Raji (cell line): ENCODE data around the gene ZNF366.

Experiments used
- POLR2A ChIP-seq: IDR thresholded peaks from 2 replicates; pipeline ENCODE4 v1.6.1; 2011; ENCODE audit warnings: low read depth, low read length, control low read depth; ENCODE audit not compliant: insufficient read depth

The ZNF366 gene

DNA sequence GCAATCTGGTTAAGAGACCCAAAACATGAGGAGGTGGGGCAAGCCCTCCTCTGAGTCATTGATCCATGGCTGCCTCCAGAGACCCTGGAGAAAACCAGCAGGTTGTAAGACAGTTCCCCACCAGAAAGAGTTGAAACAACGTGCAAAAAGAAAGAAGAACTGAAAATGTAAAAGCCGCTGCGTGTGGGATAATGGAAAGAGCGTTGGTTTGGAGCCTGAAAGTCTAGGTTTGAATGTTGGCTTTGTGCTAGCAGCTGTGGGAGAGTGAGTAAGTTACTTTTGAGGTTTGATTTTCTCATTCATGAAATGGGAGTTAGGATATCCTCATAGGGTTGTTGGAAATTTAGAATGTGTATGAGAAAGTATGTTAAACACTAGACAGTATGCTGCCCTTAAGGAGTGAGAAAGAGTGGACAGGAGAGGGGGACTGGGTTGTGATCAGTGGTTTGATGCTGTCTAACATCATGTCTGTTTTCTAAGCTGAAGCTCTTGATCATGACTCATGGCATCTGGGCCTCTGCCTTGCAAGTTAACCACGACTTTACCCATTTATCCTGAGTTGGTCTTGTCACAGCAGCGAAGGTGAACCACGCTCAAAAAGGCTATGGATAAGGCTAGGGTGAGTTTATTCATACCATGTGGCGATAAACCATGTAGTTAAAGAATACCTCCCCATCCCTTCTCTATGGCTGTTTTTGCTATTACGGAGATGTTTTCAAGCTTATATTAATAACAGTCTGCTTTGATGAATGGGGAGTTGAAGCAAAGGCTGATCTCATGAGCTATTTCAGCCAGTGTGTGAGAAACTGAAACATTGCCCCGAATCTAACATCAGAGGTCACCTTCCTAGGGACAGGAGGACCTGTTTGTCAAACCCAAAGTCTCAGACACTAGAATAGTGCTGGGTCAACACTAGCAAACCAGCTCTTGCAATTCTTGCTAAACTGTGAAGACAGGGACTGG lies 41.3 kb downstream of the ZNF366 start:
- TF ChIP-seq POLR2A, result no peak

GRCh38 chr5:72465066-72465465 lies 42.1 kb downstream of the ZNF366 start:
- no peak for TF ChIP-seq POLR2A

- TF ChIP-seq POLR2A, result no peak
Observed at GRCh38 chr5:72464071-72464470, 43.1 kb downstream of the ZNF366 start.

DNA sequence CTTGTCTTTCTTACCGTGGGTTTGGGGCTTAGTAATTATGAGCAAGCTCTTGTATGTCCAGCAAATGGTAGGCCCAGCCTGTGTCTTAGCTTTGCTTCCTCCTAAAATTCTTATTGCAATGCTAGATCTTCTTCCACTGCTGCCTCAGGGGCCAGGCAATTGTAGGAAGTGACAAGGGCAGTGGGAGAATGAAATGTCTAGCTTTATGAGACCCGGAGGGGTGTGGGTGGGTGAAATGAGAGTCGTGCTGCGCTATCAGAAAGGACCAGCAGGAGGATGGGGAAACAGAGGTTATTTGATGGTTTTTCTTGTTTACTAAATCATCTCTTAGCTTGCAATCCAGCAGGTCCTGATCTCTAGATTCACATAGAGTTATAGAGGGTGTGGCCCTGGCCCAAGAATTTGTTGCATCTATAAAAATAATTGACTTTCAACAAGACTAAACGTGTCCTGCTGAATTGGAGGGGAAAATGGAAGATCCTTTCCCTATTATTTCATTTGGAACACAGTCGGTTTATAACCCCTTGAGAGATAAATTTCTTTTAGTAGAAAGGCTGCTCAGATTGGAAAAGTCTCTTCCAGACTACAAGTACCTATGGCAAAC lies 43.7 kb downstream of the ZNF366 start:
- no peak for TF ChIP-seq POLR2A

DNA sequence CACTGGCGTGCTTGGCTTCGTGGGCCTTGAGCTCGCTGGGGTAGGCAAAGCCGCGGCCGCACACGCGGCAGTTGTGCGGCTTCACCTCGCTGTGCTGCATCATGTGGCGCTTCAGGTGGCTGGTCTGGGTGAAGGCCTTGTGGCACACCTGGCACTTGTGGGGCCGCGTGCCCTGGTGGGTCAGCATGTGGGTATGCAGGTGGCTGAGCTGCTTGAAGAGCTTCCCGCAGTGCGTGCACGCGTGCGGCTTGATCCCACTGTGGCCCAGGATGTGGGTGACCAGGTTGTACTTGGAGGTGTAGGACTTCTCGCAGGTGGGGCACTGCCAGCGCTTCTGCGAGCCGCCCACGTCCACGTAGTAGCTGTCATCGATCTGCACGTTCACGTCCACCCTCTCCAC lies 46.8 kb downstream of the ZNF366 start:
- TF ChIP-seq POLR2A, result no peak

- no peak for TF ChIP-seq POLR2A
Observed at GRCh38 chr5:72459913-72460312, 47.3 kb downstream of the ZNF366 start.

DNA sequence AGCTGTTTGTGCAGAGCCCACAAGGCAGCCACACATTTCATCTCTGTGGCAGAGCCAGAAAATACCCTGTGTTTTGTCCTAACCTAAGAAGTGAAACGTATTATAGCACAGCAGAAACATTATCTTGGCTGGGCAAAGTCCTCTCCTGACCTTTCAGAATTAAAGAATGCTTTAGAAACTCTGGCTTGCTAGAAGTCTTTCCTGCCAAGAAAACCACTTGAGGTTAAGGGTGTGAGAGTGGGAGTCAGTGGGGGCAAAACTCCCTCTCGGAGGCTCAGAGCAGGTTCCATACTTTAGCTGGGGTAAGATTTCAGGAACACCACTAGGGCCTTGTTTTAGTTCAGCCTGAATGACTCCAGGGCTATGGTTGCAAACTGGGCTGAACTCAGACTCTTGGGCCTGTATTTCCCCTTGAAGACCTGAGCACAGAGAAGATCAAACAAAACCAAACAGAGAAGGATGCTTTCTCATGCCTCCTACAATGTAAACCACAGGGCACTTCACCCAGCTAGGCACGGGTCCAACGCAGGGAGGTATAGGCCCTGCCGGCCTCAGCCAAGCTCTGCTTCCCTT lies 48.0 kb downstream of the ZNF366 start:
- no peak for TF ChIP-seq POLR2A

DNA sequence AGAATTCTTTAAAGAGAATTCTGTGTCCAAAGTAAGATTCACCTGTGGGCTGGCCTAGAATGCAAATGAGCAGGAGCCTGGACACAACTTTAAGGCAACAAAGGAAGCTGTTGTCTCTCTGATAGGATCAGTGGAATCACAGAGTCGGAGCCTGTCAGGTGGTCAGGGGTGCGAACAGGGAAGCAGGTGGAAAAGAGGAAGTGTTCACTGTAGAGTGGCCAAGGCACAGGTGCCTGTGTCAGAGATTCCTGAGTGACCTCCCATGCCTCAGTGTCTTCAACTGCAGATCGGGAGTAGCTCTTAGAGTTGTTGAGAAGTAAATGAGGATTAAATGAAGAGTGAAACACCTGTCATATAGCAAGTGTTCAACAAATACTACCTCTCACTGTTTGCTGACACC lies 48.8 kb downstream of the ZNF366 start:
- TF ChIP-seq POLR2A, result no peak

DNA sequence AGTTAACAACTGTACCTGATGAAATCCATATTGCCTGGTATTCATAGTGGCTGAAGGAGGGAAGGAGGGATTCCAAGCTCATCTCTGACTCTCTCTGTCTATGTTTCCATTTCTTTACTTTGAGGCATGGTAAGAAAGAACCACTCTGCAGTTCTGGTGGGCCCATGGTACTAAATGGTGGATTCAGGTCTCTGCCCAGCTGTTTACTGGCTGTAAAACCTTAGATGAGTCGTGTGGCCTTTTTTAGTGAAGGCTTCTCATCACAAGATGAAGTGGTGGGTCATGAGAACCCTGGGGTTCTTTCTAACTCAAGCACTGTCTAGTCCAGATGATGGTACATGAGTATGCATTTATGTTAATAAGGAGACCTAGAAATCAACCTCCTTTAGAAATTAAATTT lies 49.7 kb downstream of the ZNF366 start:
- TF ChIP-seq POLR2A, result no peak

GRCh38 chr5:72456391-72457074 lies 50.7 kb downstream of the ZNF366 start:
- TF ChIP-seq POLR2A, result no peak

DNA sequence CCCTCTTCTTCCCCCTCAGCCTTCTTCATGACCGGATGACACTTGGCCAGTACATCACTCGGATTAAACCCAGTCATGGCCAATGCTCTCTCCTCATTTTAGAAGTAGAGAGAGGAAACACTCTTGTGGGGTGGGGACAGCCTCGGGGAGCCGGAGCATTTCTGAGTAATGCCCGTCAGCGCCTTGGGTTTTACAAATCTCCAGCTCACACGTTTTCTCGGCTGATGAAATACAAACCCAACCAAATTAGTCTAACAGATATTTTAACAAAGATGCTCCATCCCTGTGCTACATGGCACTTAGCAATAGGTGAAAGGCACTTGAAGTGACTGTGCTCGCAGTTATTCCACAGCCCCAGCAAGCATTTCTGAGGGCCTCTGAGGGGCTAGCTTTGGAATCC lies 51.7 kb downstream of the ZNF366 start:
- TF ChIP-seq POLR2A, result no peak

DNA sequence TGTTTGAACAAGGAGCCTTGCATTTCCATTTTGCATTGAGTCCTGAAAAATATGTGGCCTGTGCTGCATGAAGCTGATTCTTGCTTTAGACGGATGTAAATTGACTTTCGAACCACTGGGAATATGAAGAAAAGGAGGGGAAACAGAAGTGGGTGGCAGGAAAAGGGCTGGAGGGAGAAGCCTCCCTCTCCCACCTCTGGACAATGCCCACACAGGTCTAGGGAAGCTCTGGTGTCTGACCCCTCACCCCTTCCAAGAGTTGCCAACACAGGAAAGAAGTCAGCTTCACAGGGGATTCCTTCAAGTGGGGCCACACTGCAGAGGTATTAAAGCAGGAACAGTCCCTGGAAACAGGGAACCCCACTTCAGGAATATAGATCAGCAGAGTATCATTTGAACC lies 52.2 kb downstream of the ZNF366 start:
- TF ChIP-seq POLR2A, result no peak

GRCh38 chr5:72453246-72453775 lies 53.9 kb downstream of the ZNF366 start:
- no peak for TF ChIP-seq POLR2A

GRCh38 chr5:72452515-72453245 lies 54.5 kb downstream of the ZNF366 start:
- TF ChIP-seq POLR2A, result no peak
